OCI-LY7 (cell line): ENCODE results near the gene USP24. TPM values are rescaled to one million over a fixed set of nuclear protein-coding genes. Genes with fewer than 3 reads are reported as not detected.
"Not testable (repeated sequence)": the region's sequence is repeated elsewhere in the genome, so short reads cannot be mapped to it uniquely, and the experiment has no call there.

Experiments used
- BruUV-seq: library from RNA; stranded (reverse); fragments of 400-500 nt; replicated peaks from 2 replicates; lab custom pipeline; 2021; lab: Mats Ljungman, UMichigan
- CTCF ChIA-PET: fragments of 300-600 bp; sonication (Branson Sonifier 250); formaldehyde crosslinking; loops from one replicate; lab custom pipeline; 2022; ENCODE audit warnings: antibody characterized with exemption; ENCODE audit not compliant: unreplicated experiment; lab: Charles Lee
- POLR2A ChIA-PET: fragments of 300-600 bp; sonication (Branson Sonifier 250); formaldehyde crosslinking; loops from one replicate; lab custom pipeline; 2022; ENCODE audit warnings: antibody characterized with exemption; lab: Charles Lee
- DNase-seq: peaks from one replicate; pipeline ENCODE4 v3.0.0-alpha.2; 2015; ENCODE audit warnings: low spot score
- H2AFZ ChIP-seq: fragments of 200-600 bp; sonication (generic), shearing (Covaris generic); 2 replicates; pipeline ENCODE4 v1.6.1; 2014; ENCODE audit warnings: mild to moderate bottlenecking, antibody characterized with exemption, low read length, moderate library complexity
- H3K27ac ChIP-seq: fragments of 200-600 bp; sonication (generic); 2 replicates; pipeline ENCODE4 v1.5.1; 2014; ENCODE audit warnings: mixed run types, low read depth, mild to moderate bottlenecking, moderate library complexity, low read length, inconsistent platforms; ENCODE audit not compliant: poor library complexity, severe bottlenecking
- H3K36me3 ChIP-seq: fragments of 200-600 bp; sonication (generic); 2 replicates; pipeline ENCODE4 v1.6.1; 2014; ENCODE audit warnings: mild to moderate bottlenecking, antibody characterized with exemption, low read length, moderate library complexity, mixed read lengths; ENCODE audit not compliant: insufficient read depth
- H3K4me1 ChIP-seq: fragments of 200-600 bp; sonication (generic); 2 replicates; pipeline ENCODE4 v1.5.1; 2014; ENCODE audit warnings: mild to moderate bottlenecking, low read length; ENCODE audit not compliant: insufficient read depth, poor library complexity, severe bottlenecking
- H3K4me2 ChIP-seq: fragments of 200-600 bp; sonication (generic); 2 replicates; pipeline ENCODE4 v1.6.1; 2014; ENCODE audit warnings: mild to moderate bottlenecking, low read length
- H3K4me3 ChIP-seq: fragments of 200-600 bp; sonication (generic); 2 replicates; pipeline ENCODE4 v1.5.1; 2014; ENCODE audit warnings: mild to moderate bottlenecking, low read depth, low read length; ENCODE audit not compliant: poor library complexity, severe bottlenecking
- H3K79me2 ChIP-seq: fragments of 200-600 bp; sonication (generic); 2 replicates; pipeline ENCODE4 v1.6.1; 2016; ENCODE audit warnings: low read depth, mild to moderate bottlenecking, low read length, moderate library complexity, mixed read lengths; ENCODE audit not compliant: insufficient read depth
- H3K9me2 ChIP-seq: fragments of 200-600 bp; sonication (generic); 2 replicates; pipeline ENCODE4 v1.6.1; 2016; ENCODE audit warnings: mild to moderate bottlenecking, low read length, mixed read lengths; ENCODE audit not compliant: insufficient read depth
- H3K9me3 ChIP-seq: fragments of 200-600 bp; sonication (generic); 2 replicates; pipeline ENCODE4 v1.6.1; 2014; ENCODE audit warnings: mild to moderate bottlenecking, mixed run types, low read length, mixed read lengths
- H4K20me1 ChIP-seq: fragments of 200-600 bp; sonication (generic); 2 replicates; pipeline ENCODE4 v1.6.1; 2014; ENCODE audit warnings: mild to moderate bottlenecking, antibody characterized with exemption, low read length, moderate library complexity, mixed read lengths; ENCODE audit not compliant: insufficient read depth
- EZH2phosphoT487 ChIP-seq: fragments of 200-600 bp; sonication (generic); IDR thresholded peaks from 2 replicates; pipeline ENCODE4 v1.6.1; 2018; ENCODE audit warnings: low read depth, borderline replicate concordance, mild to moderate bottlenecking, mixed run types, antibody characterized with exemption, low read length, moderate library complexity, mixed read lengths
- intact Hi-C: fragments of 100-400 bp; cut with micrococcal nuclease; formaldehyde crosslinking; loops from one replicate; pipeline ENCODE4 v1.10.0; 2022; ENCODE audit not compliant: unreplicated experiment
- total RNA-seq, 2 experiments: library from RNA; depleted of rRNA in 1 of 2; stranded (reverse); fragments of >200 nt in 1 of 2; shearing (Covaris generic) in 1 of 2; gene quantifications; 2 replicates each; pipeline ENCODE4 v1.2.3, GENCODE V29; 2014 to 2022
- TF ChIP-seq, protein P1 (sequence below): fragments of 200-600 bp; sonication (generic); conservative IDR thresholded peaks from 2 replicates; pipeline ENCODE4 v1.5.1; 2014; ENCODE audit warnings: mild to moderate bottlenecking, antibody characterized with exemption, low read length, moderate library complexity, mixed read lengths

Gene USP24
- total RNA-seq, 2 experiments from 2014 or later: 35.1 to 46.3 TPM

DNA sequence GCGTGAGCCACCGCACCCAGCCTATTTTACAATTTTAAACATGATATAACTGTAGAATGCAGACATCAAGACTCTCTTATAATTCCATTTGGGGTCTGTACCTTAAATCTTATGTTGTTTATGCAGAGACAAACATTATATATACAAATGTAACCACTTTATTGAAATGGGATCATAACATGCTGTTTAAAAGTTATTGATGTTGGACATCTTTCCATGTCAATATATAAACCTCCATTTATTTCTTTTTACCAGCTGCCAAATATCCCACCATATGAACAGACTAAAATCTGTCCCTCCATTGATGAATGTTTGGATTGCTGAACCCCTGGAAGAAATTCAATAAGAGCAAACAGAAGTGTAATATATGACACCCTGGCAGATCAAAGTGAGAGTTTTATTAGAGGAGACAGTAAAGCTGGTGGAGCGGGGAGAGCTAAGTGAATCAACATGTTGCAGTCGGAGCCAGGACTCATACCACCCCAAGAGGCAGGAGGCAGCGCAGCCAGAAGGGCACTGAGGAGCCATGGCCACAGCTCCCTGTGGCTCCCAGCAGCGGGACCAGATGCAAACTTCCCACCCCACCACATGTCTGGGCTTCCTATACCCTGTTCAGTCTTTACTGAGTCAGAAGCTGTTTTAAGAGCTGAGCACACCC lies 180.6 kb downstream of the USP24 start:
- no peaks in the 10 kb centered on the region for H3K9me2 ChIP-seq
- no peak for DNase-seq
- BruUV-seq: no TSS peak
- intact Hi-C loops: no loop called here
- ChIA-PET CTCF (no interaction called here), POLR2A (no interaction called here)
- H3K4me1 ChIP-seq: no peaks in the 10 kb centered on the region
- no peak overlapping the region for H2AFZ ChIP-seq
- H3K27ac ChIP-seq: no peak overlapping the region
- H3K79me2 ChIP-seq: no peaks in the 10 kb centered on the region
- H4K20me1 ChIP-seq: no peaks in the 10 kb centered on the region
- H3K4me2 ChIP-seq: no peak overlapping the region
- H3K4me3 ChIP-seq: no peak overlapping the region
- no peak for TF ChIP-seq EZH2phosphoT487
- TF ChIP-seq, protein P1, sequence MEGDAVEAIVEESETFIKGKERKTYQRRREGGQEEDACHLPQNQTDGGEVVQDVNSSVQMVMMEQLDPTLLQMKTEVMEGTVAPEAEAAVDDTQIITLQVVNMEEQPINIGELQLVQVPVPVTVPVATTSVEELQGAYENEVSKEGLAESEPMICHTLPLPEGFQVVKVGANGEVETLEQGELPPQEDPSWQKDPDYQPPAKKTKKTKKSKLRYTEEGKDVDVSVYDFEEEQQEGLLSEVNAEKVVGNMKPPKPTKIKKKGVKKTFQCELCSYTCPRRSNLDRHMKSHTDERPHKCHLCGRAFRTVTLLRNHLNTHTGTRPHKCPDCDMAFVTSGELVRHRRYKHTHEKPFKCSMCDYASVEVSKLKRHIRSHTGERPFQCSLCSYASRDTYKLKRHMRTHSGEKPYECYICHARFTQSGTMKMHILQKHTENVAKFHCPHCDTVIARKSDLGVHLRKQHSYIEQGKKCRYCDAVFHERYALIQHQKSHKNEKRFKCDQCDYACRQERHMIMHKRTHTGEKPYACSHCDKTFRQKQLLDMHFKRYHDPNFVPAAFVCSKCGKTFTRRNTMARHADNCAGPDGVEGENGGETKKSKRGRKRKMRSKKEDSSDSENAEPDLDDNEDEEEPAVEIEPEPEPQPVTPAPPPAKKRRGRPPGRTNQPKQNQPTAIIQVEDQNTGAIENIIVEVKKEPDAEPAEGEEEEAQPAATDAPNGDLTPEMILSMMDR: no peak
- no peaks in the 10 kb centered on the region for H3K9me3 ChIP-seq
- no peaks in the 10 kb centered on the region for H3K36me3 ChIP-seq

DNA sequence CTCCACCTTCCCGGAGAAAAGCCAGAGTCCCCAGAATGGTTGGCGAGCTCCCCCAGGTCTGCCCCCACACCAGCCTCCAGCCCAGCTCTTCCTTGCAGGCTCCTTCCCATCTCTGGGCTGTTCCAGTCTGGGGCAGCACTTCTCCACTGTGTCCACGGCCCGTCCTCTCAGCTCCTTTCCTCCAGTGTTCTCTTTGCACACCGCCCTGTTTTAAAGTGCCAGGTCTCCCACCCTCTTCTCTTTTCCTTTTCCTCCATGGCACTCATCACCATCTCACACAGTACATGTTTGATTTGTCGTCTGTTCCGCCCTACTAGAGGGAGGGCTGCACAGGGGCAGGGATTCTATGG lies 181.9 kb downstream of the USP24 start:
- POLR2A ChIA-PET: no interaction called here
- Histone ChIP-seq H3K79me2 (no peaks in the 10 kb centered on the region), H3K4me1 (no peaks in the 10 kb centered on the region), H3K36me3 (no peaks in the 10 kb centered on the region), H3K4me3 (no peak overlapping the region), H3K4me2 (no peak overlapping the region), H3K9me3 (no peaks in the 10 kb centered on the region), H4K20me1 (no peaks in the 10 kb centered on the region), H3K9me2 (no peaks in the 10 kb centered on the region), H2AFZ (no peak overlapping the region), H3K27ac (no peak overlapping the region)
- TF ChIP-seq, protein P1: no peak
- no peak for TF ChIP-seq EZH2phosphoT487
- CTCF ChIA-PET: no interaction called here
- no peak for DNase-seq
- intact Hi-C loops: no loop called here
- no TSS peak for BruUV-seq

DNA sequence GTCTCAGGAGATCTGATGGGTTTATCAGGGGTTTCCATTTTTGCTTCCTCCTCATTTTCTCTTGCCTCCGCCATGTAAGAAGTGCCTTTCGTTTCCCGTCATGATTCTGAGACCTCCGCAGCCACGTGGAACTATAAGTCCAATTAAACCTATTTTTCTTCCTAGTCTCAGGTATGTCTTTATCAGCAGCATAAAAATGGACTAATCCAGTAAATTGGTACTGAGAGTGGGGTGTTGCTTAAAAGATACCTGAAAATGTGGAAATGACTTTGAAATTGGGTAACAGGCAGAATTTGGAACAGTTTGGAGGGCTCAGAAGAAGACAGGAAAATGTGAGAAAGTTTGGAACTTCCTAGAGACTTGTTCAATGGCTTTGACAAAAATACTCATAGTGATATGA lies 184.1 kb downstream of the USP24 start:
- H3K4me2 ChIP-seq, H3K79me2 ChIP-seq, H3K4me3 ChIP-seq, H3K9me2 ChIP-seq, H4K20me1 ChIP-seq, H3K4me1 ChIP-seq, CTCF ChIA-PET, POLR2A ChIA-PET, BruUV-seq, H3K27ac ChIP-seq, H3K36me3 ChIP-seq, H3K9me3 ChIP-seq, intact Hi-C loops, H2AFZ ChIP-seq, DNase-seq: not testable (repeated sequence)

DNA sequence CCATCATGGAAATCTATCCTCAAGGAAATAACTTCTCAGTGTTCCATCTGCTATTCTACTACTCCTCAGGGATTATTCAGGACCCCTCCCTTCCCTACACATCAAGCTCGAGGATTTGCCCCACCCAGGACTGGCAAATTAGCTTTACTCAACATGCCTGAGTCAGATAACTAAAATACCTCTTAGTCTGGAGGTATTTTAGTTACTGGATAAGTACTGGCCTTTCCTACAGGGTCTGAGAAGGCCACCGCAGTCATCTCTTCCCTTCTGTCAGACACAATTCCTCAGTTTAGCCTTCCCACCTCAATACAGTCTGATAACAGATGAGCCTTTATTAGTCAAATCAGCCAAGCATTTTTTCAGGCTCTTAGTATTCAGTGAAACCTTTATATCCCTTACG lies 188.5 kb downstream of the USP24 start:
- H3K9me3 ChIP-seq, BruUV-seq, H3K36me3 ChIP-seq, H2AFZ ChIP-seq, intact Hi-C loops, H3K4me1 ChIP-seq, H4K20me1 ChIP-seq, H3K4me3 ChIP-seq, H3K9me2 ChIP-seq, H3K4me2 ChIP-seq, DNase-seq, H3K27ac ChIP-seq, CTCF ChIA-PET, POLR2A ChIA-PET, H3K79me2 ChIP-seq: not testable (repeated sequence)

DNA sequence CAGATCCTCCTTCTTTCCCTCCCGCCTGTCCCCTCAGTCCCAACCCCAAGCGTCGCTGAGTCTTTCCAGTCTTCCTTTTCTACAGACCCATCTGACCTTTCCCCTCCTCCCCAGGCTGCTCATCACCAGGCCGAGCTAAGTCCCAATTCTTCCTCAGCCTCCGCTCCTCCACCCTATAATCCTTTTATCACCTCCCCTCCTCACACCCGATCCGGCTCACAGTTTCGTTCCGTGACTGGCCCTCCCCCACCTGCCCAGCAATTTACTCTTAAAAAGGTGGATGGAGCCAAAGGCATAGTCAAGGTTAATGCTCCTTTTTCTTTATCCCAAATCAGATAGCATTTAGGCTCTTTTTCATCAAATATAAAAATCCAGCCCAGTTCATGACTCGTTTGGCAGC lies 191.0 kb downstream of the USP24 start:
- intact Hi-C loops, H3K4me2 ChIP-seq, H3K9me2 ChIP-seq, H3K36me3 ChIP-seq, POLR2A ChIA-PET, DNase-seq, H3K4me3 ChIP-seq, H3K4me1 ChIP-seq, H2AFZ ChIP-seq, H3K79me2 ChIP-seq, H3K9me3 ChIP-seq, H4K20me1 ChIP-seq, H3K27ac ChIP-seq, BruUV-seq, CTCF ChIA-PET: not testable (repeated sequence)
